ENCODE data around the gene TRPV6. TPM values are rescaled to one million over a fixed set of nuclear protein-coding genes. Genes with fewer than 3 reads are reported as not detected.

TRPV6 gene
- polyA plus RNA-seq, 6 donors from 2014 or later = 0.19 TPM; not detected in 5

GRCh38 chr7:142917447-142917846 is 31.9 kb upstream of the TRPV6 start:
- Mint-ChIP-seq H3K27ac (no peak overlapping the region), H3K27me3 (peaks cover 6 to 47% (median 24%) of the 10 kb centered on the region in 3 donors)
- no peak for DNase-seq

GRCh38 chr7:142916508-142916907 is 31.0 kb upstream of the TRPV6 start:
- Mint-ChIP-seq H3K4me1 (no peaks in the 10 kb centered on the region), H3K36me3 (no peaks in the 10 kb centered on the region), H3K9me3 (no peaks in the 10 kb centered on the region), H3K27ac (no peak overlapping the region), H3K4me3 (no peak overlapping the region), H3K27me3 (peaks cover 13 to 56% (median 31%) of the 10 kb centered on the region in 3 donors)
- no peak for ATAC-seq (ENCODE audit: low read depth in 2 of 2)
- DNase-seq = no peak

More at GRCh38 chr7:142917447-142917846, 31.9 kb upstream of the TRPV6 start:
- no peaks in the 10 kb centered on the region for H3K4me1 Mint-ChIP-seq
- ATAC-seq (ENCODE audit: low read depth in 2 of 2) = no peak
- no peak overlapping the region for H3K4me3 Mint-ChIP-seq
- H3K36me3 Mint-ChIP-seq = no peaks in the 10 kb centered on the region
- no peaks in the 10 kb centered on the region for H3K9me3 Mint-ChIP-seq

- ATAC-seq (ENCODE audit: low read depth in 2 of 2) (no peak), DNase-seq (no peak)
- Mint-ChIP-seq H3K9me3 (no peaks in the 10 kb centered on the region), H3K4me3 (no peak overlapping the region), H3K27me3 (peaks cover 18 to 54% (median 36%) of the 10 kb centered on the region in 3 donors), H3K27ac (no peak overlapping the region), H3K4me1 (no peaks in the 10 kb centered on the region), H3K36me3 (no peaks in the 10 kb centered on the region)
Measured at GRCh38 chr7:142915315-142915714, 29.8 kb upstream of the TRPV6 start.

- Mint-ChIP-seq H3K36me3 (no peaks in the 10 kb centered on the region), H3K27me3 (peaks cover 18 to 56% (median 45%) of the 10 kb centered on the region in 3 donors), H3K9me3 (no peaks in the 10 kb centered on the region), H3K4me1 (no peaks in the 10 kb centered on the region), H3K27ac (peak overlapping the region in 3 of 6 donors; percentile 28 to 49 (median 37)), H3K4me3 (no peak overlapping the region)
- ATAC-seq (ENCODE audit: low read depth in 2 of 2) (no peak), DNase-seq (no peak)
Measured at GRCh38 chr7:142914121-142914520, 28.6 kb upstream of the TRPV6 start.

GRCh38 chr7:142913566-142913965 is 28.0 kb upstream of the TRPV6 start:
- Mint-ChIP-seq H3K36me3 (no peaks in the 10 kb centered on the region), H3K4me1 (no peaks in the 10 kb centered on the region), H3K4me3 (no peak overlapping the region), H3K9me3 (no peaks in the 10 kb centered on the region), H3K27ac (peak overlapping the region in 2 of 6 donors; percentile 37 to 49), H3K27me3 (peaks cover 18 to 57% (median 51%) of the 10 kb centered on the region in 3 donors)
- DNase-seq (no peak), ATAC-seq (ENCODE audit: low read depth in 2 of 2) (no peak)

GRCh38 chr7:142913051-142913450 is 27.5 kb upstream of the TRPV6 start:
- Mint-ChIP-seq H3K4me3 (no peak overlapping the region), H3K36me3 (no peaks in the 10 kb centered on the region), H3K27ac (no peak overlapping the region), H3K27me3 (peaks cover 18 to 55% (median 48%) of the 10 kb centered on the region in 3 donors), H3K9me3 (no peaks in the 10 kb centered on the region), H3K4me1 (no peaks in the 10 kb centered on the region)
- DNase-seq (no peak), ATAC-seq (ENCODE audit: low read depth in 2 of 2) (no peak)

GRCh38 chr7:142910481-142910880 is 24.9 kb upstream of the TRPV6 start:
- H3K36me3 Mint-ChIP-seq = no peaks in the 10 kb centered on the region
- H3K9me3 Mint-ChIP-seq = peaks cover 0 to 6% (median 3%) of the 10 kb centered on the region in 7 donors
- peak overlapping the region in 1 of 6 donors; percentile 30 for H3K27ac Mint-ChIP-seq
- ATAC-seq (ENCODE audit: low read depth in 2 of 2) (no peak), DNase-seq (no peak)
- H3K27me3 Mint-ChIP-seq = peaks cover 24 to 61% (median 58%) of the 10 kb centered on the region in 3 donors
- H3K4me1 Mint-ChIP-seq = no peaks in the 10 kb centered on the region
- no peak overlapping the region for H3K4me3 Mint-ChIP-seq

- H3K36me3 Mint-ChIP-seq = no peaks in the 10 kb centered on the region
- peaks cover 0 to 6% (median 3%) of the 10 kb centered on the region in 7 donors for H3K9me3 Mint-ChIP-seq
- H3K4me1 Mint-ChIP-seq = no peaks in the 10 kb centered on the region
- H3K27me3 Mint-ChIP-seq = peaks cover 24 to 61% (median 58%) of the 10 kb centered on the region in 3 donors
- no peak for DNase-seq
- H3K27ac Mint-ChIP-seq = no peak overlapping the region
- ATAC-seq (ENCODE audit: low read depth in 2 of 2) = no peak
- no peak overlapping the region for H3K4me3 Mint-ChIP-seq
Measured at GRCh38 chr7:142910031-142910433, 24.5 kb upstream of the TRPV6 start.

GRCh38 chr7:142908921-142909890 is 23.7 kb upstream of the TRPV6 start:
- Mint-ChIP-seq H3K27ac (no peak overlapping the region), H3K4me3 (no peak overlapping the region), H3K4me1 (no peaks in the 10 kb centered on the region)

GRCh38 chr7:142908290-142908689 is 22.7 kb upstream of the TRPV6 start:
- Mint-ChIP-seq H3K9me3 (peaks cover 0 to 18% (median 3%) of the 10 kb centered on the region in 7 donors), H3K27me3 (peaks cover 18 to 47% (median 43%) of the 10 kb centered on the region in 3 donors), H3K4me1 (no peaks in the 10 kb centered on the region), H3K4me3 (no peak overlapping the region), H3K36me3 (no peaks in the 10 kb centered on the region), H3K27ac (no peak overlapping the region)
- ATAC-seq (ENCODE audit: low read depth in 2 of 2) = no peak
- DNase-seq = no peak

More at GRCh38 chr7:142908921-142909890, 23.7 kb upstream of the TRPV6 start:
- Mint-ChIP-seq H3K9me3 (peaks cover 0 to 13% (median 3%) of the 10 kb centered on the region in 7 donors), H3K36me3 (no peaks in the 10 kb centered on the region), H3K27me3 (peaks cover 23 to 56% (median 51%) of the 10 kb centered on the region in 3 donors)
- DNase-seq = no peak
- peak; percentile 53 to 79 for ATAC-seq (ENCODE audit: low read depth in 2 of 2)

- H3K4me1 Mint-ChIP-seq = no peaks in the 10 kb centered on the region
- no peak overlapping the region for H3K4me3 Mint-ChIP-seq
- no peak overlapping the region for H3K27ac Mint-ChIP-seq
- H3K9me3 Mint-ChIP-seq = peaks cover 0 to 24% (median 5%) of the 10 kb centered on the region in 7 donors
- H3K27me3 Mint-ChIP-seq = peaks cover 12 to 38% (median 33%) of the 10 kb centered on the region in 3 donors
- ATAC-seq (ENCODE audit: low read depth in 2 of 2) (no peak), DNase-seq (no peak)
- peaks cover 0 to 3% of the 10 kb centered on the region in 2 donors for H3K36me3 Mint-ChIP-seq
Measured at GRCh38 chr7:142906643-142907042, 21.1 kb upstream of the TRPV6 start.

GRCh38 chr7:142905759-142906158 is 20.2 kb upstream of the TRPV6 start:
- Mint-ChIP-seq H3K36me3 (peaks cover 0 to 3% of the 10 kb centered on the region in 2 donors), H3K27ac (peak overlapping the region in 1 of 6 donors; percentile 58), H3K9me3 (peaks cover 0 to 24% (median 5%) of the 10 kb centered on the region in 7 donors), H3K27me3 (peaks cover 6 to 31% (median 26%) of the 10 kb centered on the region in 3 donors), H3K4me3 (no peak overlapping the region), H3K4me1 (no peaks in the 10 kb centered on the region)
- no peak for ATAC-seq (ENCODE audit: low read depth in 2 of 2)
- DNase-seq = no peak

- H3K36me3 Mint-ChIP-seq = peaks cover 0 to 3% of the 10 kb centered on the region in 2 donors
- peaks cover 0 to 24% (median 5%) of the 10 kb centered on the region in 7 donors for H3K9me3 Mint-ChIP-seq
- no peak overlapping the region for H3K27ac Mint-ChIP-seq
- ATAC-seq (ENCODE audit: low read depth in 2 of 2) (no peak), DNase-seq (no peak)
- H3K4me1 Mint-ChIP-seq = no peaks in the 10 kb centered on the region
- H3K27me3 Mint-ChIP-seq = peaks cover 11 to 32% (median 29%) of the 10 kb centered on the region in 3 donors
- no peak overlapping the region for H3K4me3 Mint-ChIP-seq
Measured at GRCh38 chr7:142904128-142904527, 18.6 kb upstream of the TRPV6 start.
